ENCODE data around the gene INSIG1.

- TF ChIP-seq CTCF (IDR thresholded peaks at IDR 0.05) = no peak
- TF ChIP-seq POLR2AphosphoS5 (IDR thresholded peaks at IDR 0.05; ENCODE audit: insufficient read depth in 1 of 2, low read depth in 1 of 2) = no peak
- TF ChIP-seq POLR2A (IDR thresholded peaks at IDR 0.05) = no peak
Observed at GRCh38 chr7:155348806-155349205, 51.1 kb downstream of the INSIG1 start.
